Kidney (tissue), 14 donors: ENCODE measurements around the gene PIP5K1B. TPM values are rescaled to one million over a fixed set of nuclear protein-coding genes. Genes with fewer than 3 reads are reported as not detected.

ENCODE experiments used
- DNase-seq, 5 donors: peaks; one replicate each; pipeline ENCODE4 v3.0.0-alpha.2; 2013 to 2020
- FAIRE-seq: peaks from 2 replicates; lab custom pipeline; 2012; peaks lifted over from hg19 to GRCh38; lab: Jason Lieb, UNC
- H3K27ac ChIP-seq, 2 donors: one replicate each; pipeline ENCODE4 v1.7.0; 2013; ENCODE audit warnings: low read depth in 2 of 2, low read length in 2 of 2, inconsistent platforms in 1 of 2
- H3K27me3 ChIP-seq: one replicate; pipeline ENCODE4 v1.7.1; 2013; ENCODE audit warnings: low read length, inconsistent platforms; ENCODE audit not compliant: control insufficient read depth, insufficient read depth
- H3K36me3 ChIP-seq, 3 donors: one replicate each; pipeline versions ENCODE4 v1.7.0 to v1.7.1; 2013; ENCODE audit warnings: low read length in 3 of 3, control low read depth in 1 of 3, inconsistent platforms in 1 of 3; ENCODE audit not compliant: insufficient read depth in 3 of 3, control insufficient read depth in 2 of 3
- H3K4me1 ChIP-seq, 3 donors: one replicate each; pipeline versions ENCODE4 v1.7.0 to v1.7.1; 2013; ENCODE audit warnings: low read length in 3 of 3, inconsistent platforms in 1 of 3, low read depth in 1 of 3; ENCODE audit not compliant: control insufficient read depth in 2 of 3, insufficient read depth in 2 of 3
- H3K4me3 ChIP-seq, 3 donors: one replicate each; pipeline versions ENCODE4 v1.7.0 to v1.8.1; 2013; ENCODE audit warnings: low read length in 3 of 3, control low read depth in 1 of 3, inconsistent platforms in 1 of 3
- H3K9ac ChIP-seq, 3 donors: one replicate each; pipeline versions ENCODE4 v1.7.0 to v1.7.1; 2013; ENCODE audit warnings: low read length in 3 of 3, control low read depth in 1 of 3, inconsistent platforms in 1 of 3
- H3K9me3 ChIP-seq, 3 donors: one replicate each; pipeline versions ENCODE4 v1.7.0 to v1.7.1; 2013; ENCODE audit warnings: low read length in 3 of 3, control low read depth in 1 of 3, inconsistent platforms in 1 of 3; ENCODE audit not compliant: control insufficient read depth in 2 of 3, insufficient read depth in 1 of 3
- CTCF ChIP-seq: IDR thresholded peaks from 3 replicates; pipeline ENCODE4 v1.5.1; 2012; ENCODE audit warnings: mild to moderate bottlenecking, moderate library complexity, borderline replicate concordance; ENCODE audit not compliant: insufficient read depth; ENCODE audit errors: extremely low read depth
- intact Hi-C: fragments of 100-400 bp; cut with DNase I; formaldehyde crosslinking; loops from one replicate; pipeline ENCODE4 v1.11.1; 2022
- polyA plus RNA-seq: library from polyadenylated mRNA; stranded (reverse); fragments of 350-450 nt; fragmentation: Illumina TruSeq; extraction: RNeasy Lipid Tissue Mini Kit (QIAGEN cat#74804); gene quantifications from one replicate; pipeline ENCODE4 v1.2.3, GENCODE V29; 2014; ENCODE audit warnings: low read depth, low replicate concordance; ENCODE audit not compliant: insufficient read depth
- total RNA-seq: library from RNA; stranded (reverse); fragmentation: NEBNext Ultra II Directional; extraction: Animal tissue kit (Norgen Biotek cat#: 25700); gene quantifications from one replicate; pipeline ENCODE4 v1.2.1, GENCODE V29; 2021
- donor health status: control.
- donor health status: control.
- donor health status: control.
- donor health status: control.
- donor health status: control.
- donor health status: DM: yes; HTN: yes; CAD: no.
- donor health status: Normal renal cell carcinoma (clear cell type).

PIP5K1B gene
- total and polyA plus RNA-seq, 2 donors from 2014 or later, result 9.4 to 10.1 TPM

- no peak overlapping the region for H3K9ac ChIP-seq
- no peak overlapping the region for H3K27ac ChIP-seq
- no peaks in the 10 kb centered on the region for H3K4me1 ChIP-seq
- H3K36me3 ChIP-seq, result no peaks in the 10 kb centered on the region
- TF ChIP-seq CTCF, result no peak
- H3K4me3 ChIP-seq, result no peak overlapping the region
- intact Hi-C loops, result no loop called here
- no peaks in the 10 kb centered on the region for H3K27me3 ChIP-seq
- FAIRE-seq, result no peak
- peak in 3 of 5 donors; percentile 31 to 70 (median 69) for DNase-seq
- H3K9me3 ChIP-seq, result no peaks in the 10 kb centered on the region
These were observed 50.7 kb downstream of the PIP5K1B start for GRCh38 chr9:68755752-68756151.

- DNase-seq (no peak), FAIRE-seq (no peak)
- H3K9ac ChIP-seq, result no peak overlapping the region
- H3K4me1 ChIP-seq, result no peaks in the 10 kb centered on the region
- no peaks in the 10 kb centered on the region for H3K9me3 ChIP-seq
- TF ChIP-seq CTCF, result no peak
- no peak overlapping the region for H3K27ac ChIP-seq
- no peak overlapping the region for H3K4me3 ChIP-seq
- no peaks in the 10 kb centered on the region for H3K36me3 ChIP-seq
- no peaks in the 10 kb centered on the region for H3K27me3 ChIP-seq
- intact Hi-C loops, result no loop called here
These were observed 55.1 kb downstream of the PIP5K1B start for GRCh38 chr9:68759981-68760673.

- Histone ChIP-seq H3K4me1 (no peaks in the 10 kb centered on the region), H3K27ac (no peak overlapping the region), H3K9me3 (no peaks in the 10 kb centered on the region), H3K27me3 (no peaks in the 10 kb centered on the region), H3K9ac (no peak overlapping the region), H3K36me3 (no peaks in the 10 kb centered on the region), H3K4me3 (no peak overlapping the region)
- DNase-seq, result no peak
- intact Hi-C loops, result no loop called here
- FAIRE-seq, result no peak
- no peak for TF ChIP-seq CTCF
These were observed 55.8 kb downstream of the PIP5K1B start for GRCh38 chr9:68760674-68761333.
